Endothelial cell of umbilical vein (primary cell): ENCODE data around the gene TBC1D7. TPM values are rescaled to one million over a fixed set of nuclear protein-coding genes. Genes with fewer than 3 reads are reported as not detected.

Experiments used
- BruUV-seq: library from RNA; stranded (reverse); fragments of 400-500 nt; replicated peaks from 2 replicates; lab custom pipeline; 2021; lab: Mats Ljungman, UMichigan
- CTCF ChIA-PET: fragments of 300-600, 350-600 bp; sonication (Branson Sonifier 250); formaldehyde crosslinking; loops from one replicate; lab custom pipeline; 2021; ENCODE audit warnings: antibody characterized with exemption, inconsistent platforms; lab: Charles Lee
- POLR2A ChIA-PET: fragments of 300-600, 350-600 bp; sonication (Branson Sonifier 250); formaldehyde crosslinking; loops from one replicate; lab custom pipeline; 2021; ENCODE audit warnings: antibody characterized with exemption, inconsistent platforms; lab: Charles Lee
- DNase-seq: peaks from one replicate; pipeline ENCODE4 v3.0.0-alpha.2; 2011; ENCODE audit warnings: low read depth, low spot score
- FAIRE-seq: peaks from 2 replicates; lab custom pipeline; 2011; peaks lifted over from hg19 to GRCh38; lab: Jason Lieb, UNC
- H2AFZ ChIP-seq: 2 replicates; pipeline ENCODE4 v1.6.0; 2012; ENCODE audit warnings: low read depth, low read length, control low read depth, inconsistent platforms
- H3K27ac ChIP-seq: 2 replicates; pipeline ENCODE4 v1.5.1; 2011; ENCODE audit warnings: low read depth, mild to moderate bottlenecking, control low read depth, low read length, moderate library complexity; ENCODE audit not compliant: insufficient read depth
- H3K27me3 ChIP-seq, 2 experiments: 2 replicates each; pipeline versions ENCODE4 v1.6.0 to v1.6.1; 2011; ENCODE audit warnings: low read length in 2 of 2, mixed read lengths in 1 of 2; ENCODE audit not compliant: control insufficient read depth in 2 of 2, insufficient read depth in 2 of 2
- H3K36me3 ChIP-seq, 2 experiments: 2 replicates in 1 of 2; 3 replicates in 1 of 2; pipeline ENCODE4 v1.5.1; 2011; ENCODE audit warnings: low read length in 2 of 2, mild to moderate bottlenecking in 1 of 2, moderate library complexity in 1 of 2; ENCODE audit not compliant: control insufficient read depth in 2 of 2, insufficient read depth in 2 of 2; ENCODE audit errors: extremely low read depth in 1 of 2
- H3K4me1 ChIP-seq: 3 replicates; pipeline ENCODE4 v1.5.1; 2011; ENCODE audit warnings: mild to moderate bottlenecking, low read length; ENCODE audit not compliant: control insufficient read depth, insufficient read depth; ENCODE audit errors: extremely low read depth
- H3K4me2 ChIP-seq: 2 replicates; pipeline ENCODE4 v1.6.1; 2011; ENCODE audit warnings: low read length, control low read depth, mixed read lengths; ENCODE audit not compliant: insufficient read depth
- H3K4me3 ChIP-seq, 3 experiments: fragments of 200-600 bp in 1 of 3; sonication (generic), shearing (Covaris generic) in 1 of 3; replicated peaks in 1 of 3; 2 replicates each; pipeline ENCODE4 v1.5.1; 2011 to 2016; ENCODE audit warnings: control low read depth in 3 of 3, low read length in 3 of 3, mild to moderate bottlenecking in 2 of 3, inconsistent platforms in 1 of 3, low read depth in 1 of 3, moderate library complexity in 1 of 3; ENCODE audit not compliant: insufficient read depth in 1 of 3
- H3K79me2 ChIP-seq: 2 replicates; pipeline ENCODE4 v1.6.0; 2012; ENCODE audit warnings: low read length, inconsistent platforms; ENCODE audit not compliant: control insufficient read depth, insufficient read depth
- H3K9ac ChIP-seq: replicated peaks from 2 replicates; pipeline ENCODE3; 2011; ENCODE audit warnings: low read length, control low read depth; ENCODE audit not compliant: insufficient read depth; ENCODE audit errors: extremely low read depth
- H3K9me1 ChIP-seq: replicated peaks from 3 replicates; pipeline ENCODE4 v1.6.0; 2011; ENCODE audit warnings: mild to moderate bottlenecking, low read length; ENCODE audit not compliant: control insufficient read depth, insufficient read depth; ENCODE audit errors: extremely low read depth
- H3K9me3 ChIP-seq: replicated peaks from 2 replicates; pipeline ENCODE4 v1.5.1; 2012; ENCODE audit warnings: low read length, inconsistent platforms; ENCODE audit not compliant: control insufficient read depth, insufficient read depth
- H4K20me1 ChIP-seq: replicated peaks from 2 replicates; pipeline ENCODE3; 2011; ENCODE audit warnings: mild to moderate bottlenecking, low read length; ENCODE audit not compliant: control insufficient read depth, insufficient read depth; ENCODE audit errors: extremely low read depth
- EZH2 ChIP-seq: IDR thresholded peaks from 2 replicates; pipeline ENCODE4 v1.6.1; 2012; ENCODE audit warnings: borderline replicate concordance, low read depth, mild to moderate bottlenecking, moderate library complexity, low read length, inconsistent platforms; ENCODE audit not compliant: severe bottlenecking
- FOS ChIP-seq: IDR thresholded peaks from 2 replicates; pipeline ENCODE4 v1.6.1; 2011; ENCODE audit warnings: mild to moderate bottlenecking, low read length, moderate library complexity, borderline replicate concordance; ENCODE audit not compliant: insufficient read depth
- GATA2 ChIP-seq: IDR thresholded peaks from 2 replicates; pipeline ENCODE4 v1.7.0; 2011; ENCODE audit warnings: low read depth, mild to moderate bottlenecking, moderate library complexity, mixed read lengths, low read length; ENCODE audit not compliant: insufficient read length, insufficient read depth
- JUN ChIP-seq: IDR thresholded peaks from 2 replicates; pipeline ENCODE4 v1.6.1; 2011; ENCODE audit warnings: borderline replicate concordance, low read depth; ENCODE audit not compliant: insufficient read length, insufficient read depth
- MYC ChIP-seq: IDR thresholded peaks from one replicate; pipeline ENCODE4 v1.6.1; 2011; ENCODE audit warnings: mild to moderate bottlenecking, low read depth, low read length
- POLR2A ChIP-seq: IDR thresholded peaks from 2 replicates; pipeline ENCODE4 v1.6.1; 2012; ENCODE audit warnings: low read depth, mild to moderate bottlenecking, control low read depth, low read length
- POLR2AphosphoS5 ChIP-seq: IDR thresholded peaks from 2 replicates; pipeline ENCODE4 v1.6.1; 2012; ENCODE audit warnings: low read depth, mild to moderate bottlenecking, control low read depth, low read length, moderate library complexity; ENCODE audit not compliant: insufficient read depth
- dilution Hi-C: fragments of 300-500 bp; cut with MboI; formaldehyde crosslinking; loops from one replicate; pipeline ENCODE4 v1.15.0; 2019; ENCODE audit warnings: low sequenced_read_pairs; ENCODE audit not compliant: extremely low pct_ligation_motif_present
- intact Hi-C: fragments of 100-400 bp; cut with micrococcal nuclease; formaldehyde crosslinking; loops from one replicate; pipeline ENCODE4 v1.10.0; 2022
- polyA plus RNA-seq, 4 experiments: library from polyadenylated mRNA; depleted of rRNA in 3 of 4; stranded (reverse) in 3 of 4; unstranded in 1 of 4; fragments of >200 nt; gene quantifications; 2 replicates each; pipeline versions ENCODE4 v1.2.1 to v1.2.3, GENCODE V29; 2011 to 2012; ENCODE audit warnings: missing spikeins in 1 of 4
- total RNA-seq: library from RNA; stranded (reverse); gene quantifications from 2 replicates; pipeline ENCODE4 v1.2.3, GENCODE V29; 2021
- TF ChIP-seq, protein P1 (sequence below): IDR thresholded peaks from 2 replicates; pipeline ENCODE4 v1.6.1; 2011; ENCODE audit not compliant: insufficient read depth, insufficient read length
- TF ChIP-seq, protein P2 (sequence below), 2 donors: IDR thresholded peaks; 1 replicate in 1 of 2; 2 replicates in 1 of 2; pipeline ENCODE4 v1.5.1; 2011; ENCODE audit warnings: low read length in 2 of 2, mild to moderate bottlenecking in 2 of 2, moderate library complexity in 2 of 2, control low read depth in 1 of 2, inconsistent platforms in 1 of 2, low read depth in 1 of 2; ENCODE audit not compliant: insufficient read depth in 1 of 2; ENCODE audit errors: extremely low read depth in 1 of 2

Gene TBC1D7
- total and polyA plus RNA-seq, 2 donors (not counting 3 experiments of a cell fraction or from before 2014, with no cell fraction given) = 26.6 to 28.1 TPM

DNA sequence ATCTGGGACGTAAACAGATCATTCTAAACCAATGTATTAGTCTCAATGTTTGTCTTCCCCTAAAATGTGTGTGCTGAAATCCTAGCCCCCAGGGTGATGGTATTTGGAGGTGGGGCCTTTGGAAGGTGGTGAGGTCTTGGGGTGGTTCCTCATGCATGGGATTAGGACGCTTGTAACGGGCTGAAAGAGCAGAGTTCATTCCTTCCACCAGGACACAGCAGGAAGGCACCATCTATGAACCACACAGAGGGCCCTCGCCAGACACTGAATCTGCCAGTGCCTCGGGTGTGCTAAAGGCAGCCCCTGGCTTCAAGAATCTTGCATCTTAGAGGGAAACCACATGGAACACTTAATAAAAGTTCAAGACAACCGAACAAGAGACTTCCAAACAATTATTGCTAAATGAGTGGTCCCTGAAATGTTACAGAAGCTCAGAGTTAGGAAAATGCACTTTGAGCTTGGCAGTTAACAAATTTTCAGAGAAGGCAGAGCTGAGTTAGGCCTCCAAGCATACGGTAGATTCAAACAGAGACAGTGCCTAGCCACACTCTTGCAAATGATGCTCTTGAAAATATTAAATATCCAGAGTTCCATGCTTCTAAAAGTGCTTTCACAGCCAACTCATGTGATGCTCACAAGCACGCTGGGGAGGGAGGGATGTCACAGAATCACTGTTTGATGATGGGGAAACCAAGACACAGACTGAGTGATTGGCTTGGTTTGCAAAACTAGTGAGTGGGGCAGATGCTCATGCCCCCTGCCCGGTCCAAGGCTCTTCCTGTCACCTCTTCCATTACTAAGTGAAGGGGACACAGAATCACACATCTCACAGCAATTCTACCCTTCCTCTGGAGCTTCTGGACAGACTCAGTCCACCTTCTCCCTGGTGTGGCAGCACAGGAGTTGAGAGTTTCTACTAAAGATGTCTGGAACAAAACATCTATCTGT, 27.4 kb downstream of the TBC1D7 start:
- no peak overlapping the region for H3K9ac ChIP-seq
- no peaks in the 10 kb centered on the region for H4K20me1 ChIP-seq
- intact Hi-C loops = loop anchor here (10.0 kb wide), 3 partner anchors 386 to 666 kb away; partner anchors contain the start of gene RANBP9
- dilution Hi-C loops = no loop called here
- H3K36me3 ChIP-seq = peaks cover 0 to 6% of the 10 kb centered on the region in 2 experiments
- BruUV-seq = no TSS peak
- ChIA-PET POLR2A (no interaction called here), CTCF (interaction anchor here (0.9 kb wide), 1 partner anchor 389 kb away, joined by 4 read pairs; no protein-coding TSS in a partner anchor)
- peaks cover 25% of the 10 kb centered on the region for H3K4me1 ChIP-seq
- FAIRE-seq = no peak
- no peak for DNase-seq
- no peak overlapping the region for H3K4me2 ChIP-seq
- H2AFZ ChIP-seq = no peak overlapping the region
- H3K9me1 ChIP-seq = no peaks in the 10 kb centered on the region
- H3K4me3 ChIP-seq = no peak overlapping the region
- no peaks in the 10 kb centered on the region for H3K79me2 ChIP-seq
- H3K27ac ChIP-seq = no peak overlapping the region
- H3K9me3 ChIP-seq = no peaks in the 10 kb centered on the region
- no peaks in the 10 kb centered on the region for H3K27me3 ChIP-seq
- TF ChIP-seq POLR2A (no peak), EZH2 (no peak), POLR2AphosphoS5 (no peak), MYC (no peak), JUN (no peak), GATA2 (no peak), FOS (no peak)
- TF ChIP-seq, protein P1, sequence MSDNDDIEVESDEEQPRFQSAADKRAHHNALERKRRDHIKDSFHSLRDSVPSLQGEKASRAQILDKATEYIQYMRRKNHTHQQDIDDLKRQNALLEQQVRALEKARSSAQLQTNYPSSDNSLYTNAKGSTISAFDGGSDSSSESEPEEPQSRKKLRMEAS = no peak
- TF ChIP-seq, protein P2, sequence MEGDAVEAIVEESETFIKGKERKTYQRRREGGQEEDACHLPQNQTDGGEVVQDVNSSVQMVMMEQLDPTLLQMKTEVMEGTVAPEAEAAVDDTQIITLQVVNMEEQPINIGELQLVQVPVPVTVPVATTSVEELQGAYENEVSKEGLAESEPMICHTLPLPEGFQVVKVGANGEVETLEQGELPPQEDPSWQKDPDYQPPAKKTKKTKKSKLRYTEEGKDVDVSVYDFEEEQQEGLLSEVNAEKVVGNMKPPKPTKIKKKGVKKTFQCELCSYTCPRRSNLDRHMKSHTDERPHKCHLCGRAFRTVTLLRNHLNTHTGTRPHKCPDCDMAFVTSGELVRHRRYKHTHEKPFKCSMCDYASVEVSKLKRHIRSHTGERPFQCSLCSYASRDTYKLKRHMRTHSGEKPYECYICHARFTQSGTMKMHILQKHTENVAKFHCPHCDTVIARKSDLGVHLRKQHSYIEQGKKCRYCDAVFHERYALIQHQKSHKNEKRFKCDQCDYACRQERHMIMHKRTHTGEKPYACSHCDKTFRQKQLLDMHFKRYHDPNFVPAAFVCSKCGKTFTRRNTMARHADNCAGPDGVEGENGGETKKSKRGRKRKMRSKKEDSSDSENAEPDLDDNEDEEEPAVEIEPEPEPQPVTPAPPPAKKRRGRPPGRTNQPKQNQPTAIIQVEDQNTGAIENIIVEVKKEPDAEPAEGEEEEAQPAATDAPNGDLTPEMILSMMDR (IDR thresholded peaks at IDR 0.05; ENCODE audit: extremely low read depth in 1 of 2, insufficient read depth in 1 of 2, low read depth in 1 of 2, low read length in 2 of 2) = no peak
